GM23338 (cell line): ENCODE measurements around the gene PREP. TPM values are rescaled to one million over a fixed set of nuclear protein-coding genes. Genes with fewer than 3 reads are reported as not detected.

Experiments used
- EZH2phosphoT487 ChIP-seq: fragments of 200-600 bp; sonication (generic); IDR thresholded peaks from one replicate; pipeline ENCODE4 v1.8.1; 2018; ENCODE audit warnings: antibody characterized with exemption; ENCODE audit not compliant: unreplicated experiment
- ZNF331 ChIP-seq: fragments of 250-450 bp; sonication (Bioruptor Pico); IDR thresholded peaks from 2 replicates; pipeline ENCODE4 v1.5.0; 2020; ENCODE audit warnings: low read depth, mild to moderate bottlenecking, moderate library complexity
- polyA plus RNA-seq: library from polyadenylated mRNA; unstranded; fragments of >200 nt; fragmentation: Nextera tagmentation; extraction: Ambion mirVana; gene quantifications from 2 replicates; pipeline ENCODE4 v1.2.1, GENCODE V29; 2016
- total RNA-seq: library from RNA; depleted of rRNA; stranded (reverse); fragments of >200 nt; shearing (Covaris generic); gene quantifications from 2 replicates; pipeline ENCODE4 v1.2.3, GENCODE V29; 2014
- TF ChIP-seq, protein P1 (sequence below): fragments of 250-450 bp; sonication (Bioruptor Pico); IDR thresholded peaks from 2 replicates; pipeline ENCODE4 v1.5.0; 2020; ENCODE audit warnings: mild to moderate bottlenecking, moderate library complexity
- TF ChIP-seq, protein P2 (sequence below): IDR thresholded peaks from one replicate; pipeline ENCODE4 v1.6.1; 2018; ENCODE audit warnings: antibody characterized with exemption; ENCODE audit not compliant: unreplicated experiment
- TF ChIP-seq, protein P3 (sequence below), 2 experiments: fragments of 200-600 bp in 1 of 2; sonication (generic) in 1 of 2; conservative IDR thresholded peaks; 2 replicates each; pipeline versions ENCODE4 v1.5.1 to v1.6.1; 2016 to 2017; ENCODE audit warnings: antibody characterized with exemption in 2 of 2, low read depth in 2 of 2, mild to moderate bottlenecking in 2 of 2, moderate library complexity in 1 of 2

PREP gene
- total and polyA plus RNA-seq, 2 experiments from 2014 or later: 28.5 to 52.7 TPM

DNA sequence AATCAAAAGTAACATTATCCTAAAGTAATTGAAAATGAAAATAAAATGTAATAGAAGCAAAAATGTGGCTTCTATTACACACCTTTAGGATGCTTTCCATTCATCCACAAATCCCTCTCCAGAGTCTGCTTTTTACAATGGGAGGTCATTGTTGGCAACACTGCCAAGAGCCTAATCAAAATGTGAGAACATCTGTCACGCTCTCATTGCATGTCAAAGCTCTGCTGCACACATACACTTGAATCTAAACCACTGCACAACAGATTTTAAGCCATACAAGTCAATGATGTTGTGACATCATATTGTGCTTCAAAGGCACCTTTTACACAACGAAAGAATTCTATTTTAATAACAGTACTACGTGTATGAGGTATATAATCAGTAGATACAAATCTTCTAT, 82.1 kb downstream of the PREP start (continued):
- TF ChIP-seq, protein P1, sequence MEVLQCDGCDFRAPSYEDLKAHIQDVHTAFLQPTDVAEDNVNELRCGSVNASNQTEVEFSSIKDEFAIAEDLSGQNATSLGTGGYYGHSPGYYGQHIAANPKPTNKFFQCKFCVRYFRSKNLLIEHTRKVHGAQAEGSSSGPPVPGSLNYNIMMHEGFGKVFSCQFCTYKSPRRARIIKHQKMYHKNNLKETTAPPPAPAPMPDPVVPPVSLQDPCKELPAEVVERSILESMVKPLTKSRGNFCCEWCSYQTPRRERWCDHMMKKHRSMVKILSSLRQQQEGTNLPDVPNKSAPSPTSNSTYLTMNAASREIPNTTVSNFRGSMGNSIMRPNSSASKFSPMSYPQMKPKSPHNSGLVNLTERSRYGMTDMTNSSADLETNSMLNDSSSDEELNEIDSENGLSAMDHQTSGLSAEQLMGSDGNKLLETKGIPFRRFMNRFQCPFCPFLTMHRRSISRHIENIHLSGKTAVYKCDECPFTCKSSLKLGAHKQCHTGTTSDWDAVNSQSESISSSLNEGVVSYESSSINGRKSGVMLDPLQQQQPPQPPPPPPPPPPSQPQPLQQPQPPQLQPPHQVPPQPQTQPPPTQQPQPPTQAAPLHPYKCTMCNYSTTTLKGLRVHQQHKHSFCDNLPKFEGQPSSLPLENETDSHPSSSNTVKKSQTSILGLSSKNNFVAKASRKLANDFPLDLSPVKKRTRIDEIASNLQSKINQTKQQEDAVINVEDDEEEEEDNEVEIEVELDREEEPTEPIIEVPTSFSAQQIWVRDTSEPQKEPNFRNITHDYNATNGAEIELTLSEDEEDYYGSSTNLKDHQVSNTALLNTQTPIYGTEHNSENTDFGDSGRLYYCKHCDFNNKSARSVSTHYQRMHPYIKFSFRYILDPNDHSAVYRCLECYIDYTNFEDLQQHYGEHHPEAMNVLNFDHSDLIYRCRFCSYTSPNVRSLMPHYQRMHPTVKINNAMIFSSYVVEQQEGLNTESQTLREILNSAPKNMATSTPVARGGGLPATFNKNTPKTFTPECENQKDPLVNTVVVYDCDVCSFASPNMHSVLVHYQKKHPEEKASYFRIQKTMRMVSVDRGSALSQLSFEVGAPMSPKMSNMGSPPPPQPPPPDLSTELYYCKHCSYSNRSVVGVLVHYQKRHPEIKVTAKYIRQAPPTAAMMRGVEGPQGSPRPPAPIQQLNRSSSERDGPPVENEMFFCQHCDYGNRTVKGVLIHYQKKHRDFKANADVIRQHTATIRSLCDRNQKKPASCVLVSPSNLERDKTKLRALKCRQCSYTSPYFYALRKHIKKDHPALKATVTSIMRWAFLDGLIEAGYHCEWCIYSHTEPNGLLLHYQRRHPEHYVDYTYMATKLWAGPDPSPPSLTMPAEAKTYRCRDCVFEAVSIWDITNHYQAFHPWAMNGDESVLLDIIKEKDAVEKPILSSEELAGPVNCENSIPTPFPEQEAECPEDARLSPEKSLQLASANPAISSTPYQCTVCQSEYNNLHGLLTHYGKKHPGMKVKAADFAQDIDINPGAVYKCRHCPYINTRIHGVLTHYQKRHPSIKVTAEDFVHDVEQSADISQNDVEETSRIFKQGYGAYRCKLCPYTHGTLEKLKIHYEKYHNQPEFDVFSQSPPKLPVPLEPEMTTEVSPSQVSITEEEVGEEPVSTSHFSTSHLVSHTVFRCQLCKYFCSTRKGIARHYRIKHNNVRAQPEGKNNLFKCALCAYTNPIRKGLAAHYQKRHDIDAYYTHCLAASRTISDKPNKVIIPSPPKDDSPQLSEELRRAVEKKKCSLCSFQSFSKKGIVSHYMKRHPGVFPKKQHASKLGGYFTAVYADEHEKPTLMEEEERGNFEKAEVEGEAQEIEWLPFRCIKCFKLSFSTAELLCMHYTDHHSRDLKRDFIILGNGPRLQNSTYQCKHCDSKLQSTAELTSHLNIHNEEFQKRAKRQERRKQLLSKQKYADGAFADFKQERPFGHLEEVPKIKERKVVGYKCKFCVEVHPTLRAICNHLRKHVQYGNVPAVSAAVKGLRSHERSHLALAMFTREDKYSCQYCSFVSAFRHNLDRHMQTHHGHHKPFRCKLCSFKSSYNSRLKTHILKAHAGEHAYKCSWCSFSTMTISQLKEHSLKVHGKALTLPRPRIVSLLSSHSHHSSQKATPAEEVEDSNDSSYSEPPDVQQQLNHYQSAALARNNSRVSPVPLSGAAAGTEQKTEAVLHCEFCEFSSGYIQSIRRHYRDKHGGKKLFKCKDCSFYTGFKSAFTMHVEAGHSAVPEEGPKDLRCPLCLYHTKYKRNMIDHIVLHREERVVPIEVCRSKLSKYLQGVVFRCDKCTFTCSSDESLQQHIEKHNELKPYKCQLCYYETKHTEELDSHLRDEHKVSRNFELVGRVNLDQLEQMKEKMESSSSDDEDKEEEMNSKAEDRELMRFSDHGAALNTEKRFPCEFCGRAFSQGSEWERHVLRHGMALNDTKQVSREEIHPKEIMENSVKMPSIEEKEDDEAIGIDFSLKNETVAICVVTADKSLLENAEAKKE (CRISPR knock-in tag): no peak
- TF ChIP-seq, protein P2, sequence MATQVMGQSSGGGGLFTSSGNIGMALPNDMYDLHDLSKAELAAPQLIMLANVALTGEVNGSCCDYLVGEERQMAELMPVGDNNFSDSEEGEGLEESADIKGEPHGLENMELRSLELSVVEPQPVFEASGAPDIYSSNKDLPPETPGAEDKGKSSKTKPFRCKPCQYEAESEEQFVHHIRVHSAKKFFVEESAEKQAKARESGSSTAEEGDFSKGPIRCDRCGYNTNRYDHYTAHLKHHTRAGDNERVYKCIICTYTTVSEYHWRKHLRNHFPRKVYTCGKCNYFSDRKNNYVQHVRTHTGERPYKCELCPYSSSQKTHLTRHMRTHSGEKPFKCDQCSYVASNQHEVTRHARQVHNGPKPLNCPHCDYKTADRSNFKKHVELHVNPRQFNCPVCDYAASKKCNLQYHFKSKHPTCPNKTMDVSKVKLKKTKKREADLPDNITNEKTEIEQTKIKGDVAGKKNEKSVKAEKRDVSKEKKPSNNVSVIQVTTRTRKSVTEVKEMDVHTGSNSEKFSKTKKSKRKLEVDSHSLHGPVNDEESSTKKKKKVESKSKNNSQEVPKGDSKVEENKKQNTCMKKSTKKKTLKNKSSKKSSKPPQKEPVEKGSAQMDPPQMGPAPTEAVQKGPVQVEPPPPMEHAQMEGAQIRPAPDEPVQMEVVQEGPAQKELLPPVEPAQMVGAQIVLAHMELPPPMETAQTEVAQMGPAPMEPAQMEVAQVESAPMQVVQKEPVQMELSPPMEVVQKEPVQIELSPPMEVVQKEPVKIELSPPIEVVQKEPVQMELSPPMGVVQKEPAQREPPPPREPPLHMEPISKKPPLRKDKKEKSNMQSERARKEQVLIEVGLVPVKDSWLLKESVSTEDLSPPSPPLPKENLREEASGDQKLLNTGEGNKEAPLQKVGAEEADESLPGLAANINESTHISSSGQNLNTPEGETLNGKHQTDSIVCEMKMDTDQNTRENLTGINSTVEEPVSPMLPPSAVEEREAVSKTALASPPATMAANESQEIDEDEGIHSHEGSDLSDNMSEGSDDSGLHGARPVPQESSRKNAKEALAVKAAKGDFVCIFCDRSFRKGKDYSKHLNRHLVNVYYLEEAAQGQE: no peak
- no peak for TF ChIP-seq EZH2phosphoT487
- no peak for TF ChIP-seq ZNF331 (CRISPR knock-in tag)
- TF ChIP-seq, protein P3, sequence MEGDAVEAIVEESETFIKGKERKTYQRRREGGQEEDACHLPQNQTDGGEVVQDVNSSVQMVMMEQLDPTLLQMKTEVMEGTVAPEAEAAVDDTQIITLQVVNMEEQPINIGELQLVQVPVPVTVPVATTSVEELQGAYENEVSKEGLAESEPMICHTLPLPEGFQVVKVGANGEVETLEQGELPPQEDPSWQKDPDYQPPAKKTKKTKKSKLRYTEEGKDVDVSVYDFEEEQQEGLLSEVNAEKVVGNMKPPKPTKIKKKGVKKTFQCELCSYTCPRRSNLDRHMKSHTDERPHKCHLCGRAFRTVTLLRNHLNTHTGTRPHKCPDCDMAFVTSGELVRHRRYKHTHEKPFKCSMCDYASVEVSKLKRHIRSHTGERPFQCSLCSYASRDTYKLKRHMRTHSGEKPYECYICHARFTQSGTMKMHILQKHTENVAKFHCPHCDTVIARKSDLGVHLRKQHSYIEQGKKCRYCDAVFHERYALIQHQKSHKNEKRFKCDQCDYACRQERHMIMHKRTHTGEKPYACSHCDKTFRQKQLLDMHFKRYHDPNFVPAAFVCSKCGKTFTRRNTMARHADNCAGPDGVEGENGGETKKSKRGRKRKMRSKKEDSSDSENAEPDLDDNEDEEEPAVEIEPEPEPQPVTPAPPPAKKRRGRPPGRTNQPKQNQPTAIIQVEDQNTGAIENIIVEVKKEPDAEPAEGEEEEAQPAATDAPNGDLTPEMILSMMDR (conservative IDR thresholded peaks at IDR 0.05; ENCODE audit: low read depth in 2 of 2): no peak
